Cerebellar nuclear complex (tissue), 1 donor: ENCODE results near the gene NTSR1.

ENCODE experiments used
- DNase-seq, 2 experiments: peaks; one replicate each; lab custom pipeline; 2025; lab: John Stamatoyannopoulos, UW

The NTSR1 gene

GRCh38 chr20:62802026-62802712, 93.5 kb downstream of the NTSR1 start:
- DNase-seq = peak in 1 of 2 experiments; percentile 9

GRCh38 chr20:62804021-62804626, 95.5 kb downstream of the NTSR1 start:
- DNase-seq = no peak

- no peak for DNase-seq
Measured at GRCh38 chr20:62804627-62805154, 96.1 kb downstream of the NTSR1 start, which contains the start of gene OGFR. OGFR (plus strand) TSS chr20:62804835; CDS start chr20:62804860, 25 bp downstream.

GRCh38 chr20:62805155-62805710, 96.6 kb downstream of the NTSR1 start:
- no peak for DNase-seq

- DNase-seq = no peak
Measured at GRCh38 chr20:62805711-62806382, 97.2 kb downstream of the NTSR1 start.

- no peak for DNase-seq
Measured at GRCh38 chr20:62806383-62807050, 97.9 kb downstream of the NTSR1 start.

GRCh38 chr20:62807444-62808210, 99.0 kb downstream of the NTSR1 start:
- DNase-seq = no peak

GRCh38 chr20:62808211-62808865, 99.7 kb downstream of the NTSR1 start:
- peak in 1 of 2 experiments; percentile 15 for DNase-seq

- DNase-seq = no peak
Measured at GRCh38 chr20:62809530-62810428, 101.1 kb downstream of the NTSR1 start.

- no peak for DNase-seq
Measured at GRCh38 chr20:62811320-62811719, 102.7 kb downstream of the NTSR1 start.

GRCh38 chr20:62811720-62812119, 103.1 kb downstream of the NTSR1 start:
- DNase-seq = no peak
